Keratinocyte (primary cell): ENCODE data around the gene CTAGE4. TPM values are rescaled to one million over a fixed set of nuclear protein-coding genes. Genes with fewer than 3 reads are reported as not detected.

Source experiments
- DNase-seq: peaks from one replicate; pipeline ENCODE4 v3.0.0-alpha.2; 2011; ENCODE audit warnings: low read depth, missing footprints, low spot score
- FAIRE-seq: peaks from 2 replicates; lab custom pipeline; 2011; peaks lifted over from hg19 to GRCh38; lab: Jason Lieb, UNC
- H2AFZ ChIP-seq: 2 replicates; pipeline ENCODE4 v1.6.0; 2012; ENCODE audit warnings: low read length, control low read depth, inconsistent platforms; ENCODE audit not compliant: control insufficient read depth
- H3K27ac ChIP-seq: 2 replicates; pipeline ENCODE4 v1.5.1; 2011; ENCODE audit warnings: low read length; ENCODE audit not compliant: control insufficient read depth, insufficient read depth
- H3K27me3 ChIP-seq: 3 replicates; pipeline ENCODE4 v1.6.0; 2011; ENCODE audit warnings: low read length; ENCODE audit not compliant: control insufficient read depth, insufficient read depth; ENCODE audit errors: extremely low read depth
- H3K36me3 ChIP-seq, 2 experiments: 2 replicates in 1 of 2; 3 replicates in 1 of 2; pipeline ENCODE4 v1.5.1; 2011; ENCODE audit warnings: low read length in 2 of 2, mild to moderate bottlenecking in 1 of 2; ENCODE audit not compliant: control insufficient read depth in 2 of 2, insufficient read depth in 2 of 2; ENCODE audit errors: extremely low read depth in 1 of 2
- H3K4me1 ChIP-seq: 3 replicates; pipeline ENCODE4 v1.5.1; 2011; ENCODE audit warnings: low read length; ENCODE audit not compliant: control insufficient read depth, insufficient read depth; ENCODE audit errors: extremely low read depth
- H3K4me2 ChIP-seq: 3 replicates; pipeline ENCODE4 v1.6.0; 2011; ENCODE audit warnings: low read depth, low read length; ENCODE audit not compliant: control insufficient read depth, insufficient read depth; ENCODE audit errors: extremely low read depth
- H3K4me3 ChIP-seq, 3 experiments: fragments of 200-600 bp in 1 of 3; sonication (generic) in 1 of 3; 2 replicates in 2 of 3; 3 replicates in 1 of 3; pipeline ENCODE4 v1.5.1; 2011 to 2016; ENCODE audit warnings: low read length in 3 of 3, mild to moderate bottlenecking in 3 of 3, control low read depth in 2 of 3, inconsistent platforms in 1 of 3, low read depth in 1 of 3, mixed read lengths in 1 of 3, mixed run types in 1 of 3, moderate library complexity in 1 of 3; ENCODE audit not compliant: control insufficient read depth in 2 of 3, insufficient read depth in 2 of 3; ENCODE audit errors: extremely low read depth in 1 of 3
- H3K79me2 ChIP-seq: 2 replicates; pipeline ENCODE4 v1.6.0; 2012; ENCODE audit warnings: low read length; ENCODE audit not compliant: control insufficient read depth, insufficient read depth
- H3K9ac ChIP-seq: 3 replicates; pipeline ENCODE4 v1.6.0; 2011; ENCODE audit warnings: low read length; ENCODE audit not compliant: control insufficient read depth, insufficient read depth; ENCODE audit errors: extremely low read depth
- H3K9me1 ChIP-seq: 3 replicates; pipeline ENCODE4 v1.6.0; 2011; ENCODE audit warnings: low read length; ENCODE audit not compliant: control insufficient read depth, insufficient read depth; ENCODE audit errors: extremely low read depth
- H3K9me3 ChIP-seq: 2 replicates; pipeline ENCODE4 v1.5.1; 2012; ENCODE audit warnings: low read depth, low read length; ENCODE audit not compliant: control insufficient read depth
- H4K20me1 ChIP-seq: 3 replicates; pipeline ENCODE4 v1.6.0; 2011; ENCODE audit warnings: low read length; ENCODE audit not compliant: control insufficient read depth, insufficient read depth; ENCODE audit errors: extremely low read depth
- EZH2 ChIP-seq: IDR thresholded peaks from one replicate; pipeline ENCODE4 v1.6.1; 2012; ENCODE audit warnings: inconsistent platforms, mild to moderate bottlenecking, low read length, moderate library complexity
- dilution Hi-C: fragments of 300-500 bp; cut with MboI; formaldehyde crosslinking; loops from one replicate; pipeline ENCODE4 v1.7.0; 2020; ENCODE audit warnings: low sequenced_read_pairs; ENCODE audit not compliant: extremely low pct_ligation_motif_present
- polyA plus RNA-seq, 5 experiments: library from polyadenylated mRNA; depleted of rRNA in 3 of 5; stranded (reverse) in 3 of 5; stranded (forward) in 1 of 5; unstranded in 1 of 5; fragments of >200 nt; gene quantifications; 1 replicate in 1 of 5; 2 replicates in 3 of 5; 3 replicates in 1 of 5; pipeline versions ENCODE4 v1.2.1 to v1.2.3, GENCODE V29; 2011 to 2012; ENCODE audit warnings: missing spikeins in 2 of 5, low read depth in 1 of 5, low replicate concordance in 1 of 5
- TF ChIP-seq, protein P1 (sequence below), 3 experiments: IDR thresholded peaks in 1 of 3; conservative IDR thresholded peaks in 1 of 3; optimal IDR thresholded peaks in 1 of 3; 2 replicates in 2 of 3; 3 replicates in 1 of 3; pipeline versions ENCODE3 to v1.5.1; 2011; ENCODE audit warnings: low read length in 3 of 3, mild to moderate bottlenecking in 3 of 3, moderate library complexity in 2 of 3, control low read depth in 1 of 3, inconsistent platforms in 1 of 3; ENCODE audit not compliant: insufficient read depth in 2 of 3; ENCODE audit errors: extremely low read depth in 1 of 3

CTAGE4 gene
- polyA plus RNA-seq, 1 donor (not counting 4 experiments of a cell fraction or from before 2014, with no cell fraction given): 6.6 TPM

DNA sequence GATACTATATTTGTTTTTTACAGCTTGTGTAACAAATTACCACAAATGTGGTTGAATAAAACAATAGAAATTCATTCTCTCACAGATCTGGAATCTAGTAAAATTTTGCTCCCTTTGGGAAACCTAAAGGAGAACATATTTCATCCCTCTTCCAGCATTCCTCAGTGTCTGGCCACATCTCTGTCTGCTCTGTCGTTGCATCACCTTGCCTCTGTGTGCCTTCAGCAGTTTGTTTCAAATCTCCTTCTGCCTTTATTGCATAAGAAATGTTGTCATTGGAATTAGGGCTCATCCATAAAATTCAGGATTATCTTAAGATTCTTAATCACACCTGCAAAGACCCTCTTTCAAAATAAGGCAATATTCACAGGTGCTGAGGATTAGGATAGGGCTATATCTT is 45.8 kb upstream of the CTAGE4 start:
- Histone ChIP-seq H3K27ac (no peak overlapping the region), H3K4me3 (no peak overlapping the region), H3K9me1 (no peaks in the 10 kb centered on the region), H3K36me3 (no peaks in the 10 kb centered on the region), H3K9ac (no peak overlapping the region), H3K79me2 (no peaks in the 10 kb centered on the region), H3K27me3 (no peaks in the 10 kb centered on the region), H3K4me1 (no peaks in the 10 kb centered on the region), H4K20me1 (no peaks in the 10 kb centered on the region), H3K9me3 (no peaks in the 10 kb centered on the region), H2AFZ (no peak overlapping the region), H3K4me2 (no peak overlapping the region)
- FAIRE-seq (no peak), DNase-seq (no peak)
- dilution Hi-C loops: no loop called here
- no peak for TF ChIP-seq EZH2
- TF ChIP-seq, protein P1, sequence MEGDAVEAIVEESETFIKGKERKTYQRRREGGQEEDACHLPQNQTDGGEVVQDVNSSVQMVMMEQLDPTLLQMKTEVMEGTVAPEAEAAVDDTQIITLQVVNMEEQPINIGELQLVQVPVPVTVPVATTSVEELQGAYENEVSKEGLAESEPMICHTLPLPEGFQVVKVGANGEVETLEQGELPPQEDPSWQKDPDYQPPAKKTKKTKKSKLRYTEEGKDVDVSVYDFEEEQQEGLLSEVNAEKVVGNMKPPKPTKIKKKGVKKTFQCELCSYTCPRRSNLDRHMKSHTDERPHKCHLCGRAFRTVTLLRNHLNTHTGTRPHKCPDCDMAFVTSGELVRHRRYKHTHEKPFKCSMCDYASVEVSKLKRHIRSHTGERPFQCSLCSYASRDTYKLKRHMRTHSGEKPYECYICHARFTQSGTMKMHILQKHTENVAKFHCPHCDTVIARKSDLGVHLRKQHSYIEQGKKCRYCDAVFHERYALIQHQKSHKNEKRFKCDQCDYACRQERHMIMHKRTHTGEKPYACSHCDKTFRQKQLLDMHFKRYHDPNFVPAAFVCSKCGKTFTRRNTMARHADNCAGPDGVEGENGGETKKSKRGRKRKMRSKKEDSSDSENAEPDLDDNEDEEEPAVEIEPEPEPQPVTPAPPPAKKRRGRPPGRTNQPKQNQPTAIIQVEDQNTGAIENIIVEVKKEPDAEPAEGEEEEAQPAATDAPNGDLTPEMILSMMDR (optimal IDR thresholded peaks at IDR 0.05 in 1 of 3, IDR thresholded peaks at IDR 0.05 in 1 of 3, conservative IDR thresholded peaks at IDR 0.05 in 1 of 3; ENCODE audit: extremely low read depth in 1 of 3, insufficient read depth in 2 of 3, low read length in 3 of 3): no peak

DNA sequence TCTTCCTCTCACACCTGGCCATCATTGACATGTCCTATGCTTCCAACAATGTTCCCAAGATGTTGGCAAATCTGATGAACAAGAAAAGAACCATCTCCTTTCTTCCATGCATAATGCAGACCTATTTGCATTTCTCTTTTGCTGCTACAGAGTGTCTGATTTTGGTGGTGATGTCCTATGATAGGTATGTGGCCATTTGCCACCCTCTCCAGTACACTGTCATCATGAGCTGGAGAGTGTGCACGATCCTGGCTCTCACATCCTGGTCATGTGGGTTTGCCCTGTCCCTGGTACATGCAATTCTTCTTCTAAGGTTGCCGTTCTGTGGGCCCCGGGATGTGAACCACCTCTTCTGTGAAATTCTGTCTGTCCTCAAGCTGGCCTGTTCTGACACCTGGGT is 41.1 kb upstream of the CTAGE4 start:
- H3K36me3 ChIP-seq: no peaks in the 10 kb centered on the region
- H3K4me2 ChIP-seq: no peak overlapping the region
- H3K27ac ChIP-seq: no peak overlapping the region
- no peaks in the 10 kb centered on the region for H3K9me1 ChIP-seq
- H3K27me3 ChIP-seq: no peaks in the 10 kb centered on the region
- H4K20me1 ChIP-seq: no peaks in the 10 kb centered on the region
- H3K4me1 ChIP-seq: no peaks in the 10 kb centered on the region
- H3K9me3 ChIP-seq: no peaks in the 10 kb centered on the region
- no peak overlapping the region for H3K9ac ChIP-seq
- no peak overlapping the region for H2AFZ ChIP-seq
- dilution Hi-C loops: no loop called here
- DNase-seq (no peak), FAIRE-seq (no peak)
- TF ChIP-seq, protein P1 (optimal IDR thresholded peaks at IDR 0.05 in 1 of 3, IDR thresholded peaks at IDR 0.05 in 1 of 3, conservative IDR thresholded peaks at IDR 0.05 in 1 of 3; ENCODE audit: extremely low read depth in 1 of 3, insufficient read depth in 2 of 3, low read length in 3 of 3): no peak
- TF ChIP-seq EZH2: no peak
- no peak overlapping the region for H3K4me3 ChIP-seq
- no peaks in the 10 kb centered on the region for H3K79me2 ChIP-seq
